HG02938 (cell line): ENCODE data around the gene HSD17B8.

Experiments
- ATAC-seq: cut with Tn5 transposase; IDR thresholded peaks from one replicate; pipeline ENCODE4 v1.9.1; 2021; ENCODE audit warnings: mild to moderate bottlenecking, moderate library complexity; ENCODE audit not compliant: unreplicated experiment

Gene HSD17B8

GRCh38 chr6:33171016-33171879 is 33.2 kb upstream of the HSD17B8 start:
- ATAC-seq = no peak

- no peak for ATAC-seq
Observed at GRCh38 chr6:33171880-33172687, 32.4 kb upstream of the HSD17B8 start.

- ATAC-seq = no peak
Observed at GRCh38 chr6:33172688-33173534, 31.5 kb upstream of the HSD17B8 start.

- no peak for ATAC-seq
Observed at GRCh38 chr6:33173535-33174180, 30.8 kb upstream of the HSD17B8 start.

GRCh38 chr6:33174784-33175183 is 29.7 kb upstream of the HSD17B8 start:
- ATAC-seq = no peak

GRCh38 chr6:33175436-33176069 is 28.9 kb upstream of the HSD17B8 start:
- no peak for ATAC-seq

GRCh38 chr6:33176906-33177305 is 27.5 kb upstream of the HSD17B8 start:
- ATAC-seq = no peak

- no peak for ATAC-seq
Observed at GRCh38 chr6:33177552-33178446, 26.7 kb upstream of the HSD17B8 start.

GRCh38 chr6:33178755-33179475 is 25.5 kb upstream of the HSD17B8 start:
- ATAC-seq = no peak

GRCh38 chr6:33181141-33181540 is 23.3 kb upstream of the HSD17B8 start:
- ATAC-seq = no peak

- no peak for ATAC-seq
Observed at GRCh38 chr6:33183071-33183683, 21.3 kb upstream of the HSD17B8 start.

GRCh38 chr6:33185190-33185589 is 19.3 kb upstream of the HSD17B8 start:
- ATAC-seq = no peak

GRCh38 chr6:33185654-33186187 is 18.7 kb upstream of the HSD17B8 start:
- no peak for ATAC-seq

- ATAC-seq = no peak
Observed at GRCh38 chr6:33187809-33188208, 16.6 kb upstream of the HSD17B8 start.

- ATAC-seq = no peak
Observed at GRCh38 chr6:33189164-33189563, 15.3 kb upstream of the HSD17B8 start.

- no peak for ATAC-seq
Observed at GRCh38 chr6:33189625-33190448, 14.6 kb upstream of the HSD17B8 start.
